GM13976 (cell line): ENCODE measurements around the gene ATF7.
A peak's percentile ranks its signal among the peaks of the same experiment; 100 is the strongest.

Experiments
- DNase-seq: peaks from one replicate; pipeline ENCODE4 v3.0.0; 2012; ENCODE audit warnings: low spot score
- in situ Hi-C: fragments of 300-500 bp; cut with MboI; formaldehyde crosslinking; loops from one replicate; pipeline ENCODE4 v1.12.0; 2022; ENCODE audit warnings: low sequenced_read_pairs, mixed read lengths, inconsistent platforms; ENCODE audit not compliant: unreplicated experiment
- TF ChIP-seq, protein P1 (sequence below): IDR thresholded peaks from 2 replicates; pipeline ENCODE4 v1.5.1; 2012; ENCODE audit warnings: borderline replicate concordance, mild to moderate bottlenecking; ENCODE audit not compliant: insufficient read depth; ENCODE audit errors: extremely low read depth, missing control alignments, control extremely low read depth

ATF7 gene

DNA sequence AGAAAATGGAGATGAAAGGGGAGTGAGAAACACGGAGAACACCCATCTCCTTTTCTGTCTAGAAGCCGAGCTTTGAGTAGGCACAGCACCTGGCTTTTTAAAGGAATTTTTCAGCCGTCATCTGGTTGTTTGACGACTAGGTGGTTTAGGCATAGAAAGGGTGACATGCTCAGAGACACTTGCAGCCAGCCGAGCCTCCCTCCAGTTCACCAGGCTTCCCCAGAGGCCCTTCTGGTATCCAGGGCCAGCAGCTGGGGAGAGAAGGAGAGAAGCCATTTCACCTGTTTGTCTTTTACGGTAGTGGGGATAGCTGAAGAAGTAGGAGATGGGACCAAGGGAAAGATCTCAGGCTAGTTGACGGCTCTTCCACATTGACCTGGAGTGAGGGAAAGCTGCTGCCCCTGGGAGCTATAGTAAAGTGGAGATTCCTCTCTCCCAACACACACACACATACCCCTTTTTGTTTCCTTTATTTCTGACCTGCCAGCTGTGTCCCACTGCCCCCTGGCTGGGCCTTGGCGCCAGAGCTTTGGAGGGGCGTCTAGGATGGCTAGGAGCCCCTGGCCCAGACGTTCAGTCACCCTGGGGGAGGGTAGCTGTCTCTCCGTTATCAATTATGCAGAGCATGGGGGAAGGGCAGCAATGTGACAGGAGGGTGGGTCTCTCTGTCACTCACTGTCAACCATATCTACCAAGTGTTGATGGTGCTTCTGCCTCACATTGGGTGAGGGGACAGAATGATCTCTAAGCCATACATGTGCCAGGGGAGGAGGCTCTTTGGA lies 132.4 kb downstream of the ATF7 start:
- in situ Hi-C loops: no loop called here

GRCh38 chr12:53492830-53493609 lies 133.2 kb downstream of the ATF7 start:
- in situ Hi-C loops: no loop called here
- DNase-seq: peak; percentile 95

More for the DNA sequence above, 132.4 kb downstream of the ATF7 start:
- TF ChIP-seq, protein P1, sequence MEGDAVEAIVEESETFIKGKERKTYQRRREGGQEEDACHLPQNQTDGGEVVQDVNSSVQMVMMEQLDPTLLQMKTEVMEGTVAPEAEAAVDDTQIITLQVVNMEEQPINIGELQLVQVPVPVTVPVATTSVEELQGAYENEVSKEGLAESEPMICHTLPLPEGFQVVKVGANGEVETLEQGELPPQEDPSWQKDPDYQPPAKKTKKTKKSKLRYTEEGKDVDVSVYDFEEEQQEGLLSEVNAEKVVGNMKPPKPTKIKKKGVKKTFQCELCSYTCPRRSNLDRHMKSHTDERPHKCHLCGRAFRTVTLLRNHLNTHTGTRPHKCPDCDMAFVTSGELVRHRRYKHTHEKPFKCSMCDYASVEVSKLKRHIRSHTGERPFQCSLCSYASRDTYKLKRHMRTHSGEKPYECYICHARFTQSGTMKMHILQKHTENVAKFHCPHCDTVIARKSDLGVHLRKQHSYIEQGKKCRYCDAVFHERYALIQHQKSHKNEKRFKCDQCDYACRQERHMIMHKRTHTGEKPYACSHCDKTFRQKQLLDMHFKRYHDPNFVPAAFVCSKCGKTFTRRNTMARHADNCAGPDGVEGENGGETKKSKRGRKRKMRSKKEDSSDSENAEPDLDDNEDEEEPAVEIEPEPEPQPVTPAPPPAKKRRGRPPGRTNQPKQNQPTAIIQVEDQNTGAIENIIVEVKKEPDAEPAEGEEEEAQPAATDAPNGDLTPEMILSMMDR: no peak
- no peak for DNase-seq

GRCh38 chr12:53492188-53492587 lies 134.0 kb downstream of the ATF7 start:
- no peak for DNase-seq
- in situ Hi-C loops: no loop called here
- TF ChIP-seq, protein P1: no peak

More at GRCh38 chr12:53492830-53493609, 133.2 kb downstream of the ATF7 start:
- TF ChIP-seq, protein P1: no peak

DNA sequence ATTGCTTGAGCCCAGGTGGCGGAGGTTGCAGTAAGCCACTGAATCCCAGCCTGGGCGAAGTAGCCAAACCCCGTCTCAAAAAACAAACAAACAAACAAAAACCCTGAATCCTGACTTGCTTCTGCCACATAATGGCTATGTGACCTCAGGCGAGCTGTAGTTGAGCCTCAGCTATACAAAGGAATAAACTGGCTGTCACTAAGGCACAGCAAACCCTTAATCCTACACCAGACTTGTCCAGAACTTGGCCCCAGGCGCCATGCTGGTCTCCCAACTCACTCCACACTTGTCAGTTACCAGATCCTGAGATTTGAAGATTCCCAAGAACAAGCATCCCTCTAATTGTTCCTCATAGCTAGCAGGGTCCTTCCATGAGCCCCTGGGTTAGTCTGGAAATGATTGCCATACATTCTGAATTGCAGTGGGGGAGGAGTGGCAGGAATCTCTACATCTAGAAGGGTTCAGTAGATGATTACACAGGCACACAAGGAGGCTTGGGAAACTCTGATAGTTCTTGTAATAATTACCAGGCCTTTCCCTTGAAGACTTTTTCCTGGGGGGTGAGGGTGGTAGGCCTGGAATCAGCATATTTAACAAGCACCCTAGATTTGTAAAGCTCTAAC lies 136.8 kb downstream of the ATF7 start:
- TF ChIP-seq, protein P1: no peak
- no peak for DNase-seq
- in situ Hi-C loops: no loop called here

DNA sequence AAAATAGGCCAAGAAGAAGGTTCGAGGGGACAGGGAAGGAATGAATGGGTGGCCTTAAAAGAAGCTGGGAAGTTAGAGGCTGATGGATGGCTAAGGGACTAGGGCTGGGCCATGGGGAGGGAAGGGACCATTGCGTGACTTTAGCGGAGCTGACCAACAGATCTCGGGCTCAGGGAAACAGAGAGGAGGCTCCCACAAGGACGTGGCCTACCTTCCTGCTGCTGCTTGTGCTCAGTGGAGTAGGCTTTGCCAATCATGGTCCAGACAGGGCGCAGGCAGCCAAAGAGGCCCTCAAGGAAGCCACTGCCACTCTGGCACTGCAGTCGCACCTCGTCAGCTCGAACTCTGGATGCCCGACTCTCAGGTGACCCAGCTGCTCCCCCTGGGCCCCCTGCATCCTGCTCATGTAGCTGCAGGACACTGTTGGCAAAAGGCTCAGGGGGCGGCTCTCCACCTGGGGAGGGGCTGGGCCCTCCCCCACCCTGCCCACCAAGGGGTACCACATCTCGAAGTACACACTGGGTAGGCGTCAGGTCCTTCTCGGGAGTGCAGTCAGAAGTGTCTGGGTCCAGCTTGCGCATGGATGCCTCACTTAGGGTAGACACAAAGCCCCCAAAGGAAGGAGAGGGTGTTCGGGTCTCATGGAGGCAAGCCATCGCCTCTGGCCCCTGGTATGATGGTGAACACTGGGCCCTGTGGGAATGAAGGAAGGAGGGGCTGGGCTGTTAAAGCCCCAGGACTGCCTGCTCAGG lies 139.3 kb downstream of the ATF7 start:
- no peak for DNase-seq
- in situ Hi-C loops: no loop called here
- TF ChIP-seq, protein P1: no peak
